OCI-LY7 (cell line): ENCODE measurements around the gene FRMD3.

Source experiments
- EZH2phosphoT487 ChIP-seq: fragments of 200-600 bp; sonication (generic); IDR thresholded peaks from 2 replicates; pipeline ENCODE4 v1.6.1; 2018; ENCODE audit warnings: low read depth, borderline replicate concordance, mild to moderate bottlenecking, mixed run types, antibody characterized with exemption, low read length, moderate library complexity, mixed read lengths
- TF ChIP-seq, protein P1 (sequence below): fragments of 200-600 bp; sonication (generic); conservative IDR thresholded peaks from 2 replicates; pipeline ENCODE4 v1.5.1; 2014; ENCODE audit warnings: mild to moderate bottlenecking, antibody characterized with exemption, low read length, moderate library complexity, mixed read lengths

DNA sequence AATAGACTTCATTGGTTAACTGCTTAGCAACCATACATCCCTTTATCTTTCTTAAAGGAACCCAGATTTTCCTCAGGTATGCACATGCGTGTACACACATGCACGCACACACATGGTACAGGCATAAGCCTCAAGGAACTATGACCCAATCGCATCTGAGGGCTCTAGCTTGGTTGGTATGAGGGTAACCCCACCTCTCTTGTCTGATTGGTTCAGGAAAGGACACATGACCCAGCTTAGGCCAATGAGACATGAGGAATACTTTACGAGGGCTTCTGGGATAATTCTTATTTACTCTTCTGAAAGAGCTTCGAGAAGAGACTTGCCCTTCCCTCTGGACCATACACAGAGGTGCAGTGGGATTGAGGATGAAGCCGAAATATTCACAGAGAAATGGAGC lies 141.9 kb downstream of the FRMD3 start:
- TF ChIP-seq, protein P1, sequence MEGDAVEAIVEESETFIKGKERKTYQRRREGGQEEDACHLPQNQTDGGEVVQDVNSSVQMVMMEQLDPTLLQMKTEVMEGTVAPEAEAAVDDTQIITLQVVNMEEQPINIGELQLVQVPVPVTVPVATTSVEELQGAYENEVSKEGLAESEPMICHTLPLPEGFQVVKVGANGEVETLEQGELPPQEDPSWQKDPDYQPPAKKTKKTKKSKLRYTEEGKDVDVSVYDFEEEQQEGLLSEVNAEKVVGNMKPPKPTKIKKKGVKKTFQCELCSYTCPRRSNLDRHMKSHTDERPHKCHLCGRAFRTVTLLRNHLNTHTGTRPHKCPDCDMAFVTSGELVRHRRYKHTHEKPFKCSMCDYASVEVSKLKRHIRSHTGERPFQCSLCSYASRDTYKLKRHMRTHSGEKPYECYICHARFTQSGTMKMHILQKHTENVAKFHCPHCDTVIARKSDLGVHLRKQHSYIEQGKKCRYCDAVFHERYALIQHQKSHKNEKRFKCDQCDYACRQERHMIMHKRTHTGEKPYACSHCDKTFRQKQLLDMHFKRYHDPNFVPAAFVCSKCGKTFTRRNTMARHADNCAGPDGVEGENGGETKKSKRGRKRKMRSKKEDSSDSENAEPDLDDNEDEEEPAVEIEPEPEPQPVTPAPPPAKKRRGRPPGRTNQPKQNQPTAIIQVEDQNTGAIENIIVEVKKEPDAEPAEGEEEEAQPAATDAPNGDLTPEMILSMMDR: no peak
- TF ChIP-seq EZH2phosphoT487: no peak
